SK-N-MC (cell line): ENCODE data around the gene TAF4.
"Not testable (repeated sequence)": the region's sequence is repeated elsewhere in the genome, so short reads cannot be mapped to it uniquely, and the experiment has no call there.

Source experiments
- DNase-seq: peaks from one replicate; pipeline ENCODE4 v3.0.0-alpha.2; 2011; ENCODE audit warnings: low read depth, low spot score
- H3K27ac ChIP-seq: fragments of 200-600 bp; sonication (generic); 2 replicates; pipeline ENCODE4 v1.5.1; 2016; ENCODE audit warnings: mixed run types
- H3K36me3 ChIP-seq: fragments of 200-600 bp; sonication (generic); 2 replicates; pipeline ENCODE4 v1.6.1; 2017; ENCODE audit warnings: antibody characterized with exemption, low read length, mixed read lengths; ENCODE audit not compliant: insufficient read depth
- H3K4me3 ChIP-seq: fragments of 200-600 bp; sonication (generic); 2 replicates; pipeline ENCODE4 v1.5.1; 2016
- H3K9ac ChIP-seq: fragments of 200-600 bp; sonication (generic); 2 replicates; pipeline ENCODE4 v1.8.0; 2017; ENCODE audit warnings: mixed run types, mixed read lengths; ENCODE audit not compliant: insufficient read length
- H3K9me3 ChIP-seq: fragments of 200-600 bp; sonication (generic); 2 replicates; pipeline ENCODE4 v1.6.1; 2017; ENCODE audit warnings: low read depth, mild to moderate bottlenecking, antibody characterized with exemption, low read length, moderate library complexity, mixed read lengths
- EZH2 ChIP-seq: fragments of 200-600 bp; sonication (generic); IDR thresholded peaks from one replicate; pipeline ENCODE4 v1.6.1; 2017; ENCODE audit warnings: antibody characterized with exemption
- FOXP2 ChIP-seq: optimal IDR thresholded peaks from 2 replicates; pipeline ENCODE3; 2011; ENCODE audit warnings: mild to moderate bottlenecking, moderate library complexity; ENCODE audit not compliant: insufficient read depth; ENCODE audit errors: extremely low read length, control extremely low read depth
- POLR2AphosphoS5 ChIP-seq: IDR thresholded peaks from 2 replicates; pipeline ENCODE4 v1.6.1; 2012; ENCODE audit warnings: mild to moderate bottlenecking, low read depth, low read length, borderline replicate concordance

TAF4 gene

GRCh38 chr20:61975407-61976129 is 90.1 kb downstream of the TAF4 start:
- DNase-seq, result no peak
- H3K4me3 ChIP-seq, result no peak overlapping the region
- H3K9me3 ChIP-seq, result no peaks in the 10 kb centered on the region
- H3K9ac ChIP-seq, result no peak overlapping the region
- TF ChIP-seq FOXP2 (no peak), EZH2 (no peak), POLR2AphosphoS5 (no peak)
- peaks cover 24% of the 10 kb centered on the region; the same call in 1 of the 2 replicates for H3K36me3 ChIP-seq
- no peak overlapping the region for H3K27ac ChIP-seq

GRCh38 chr20:61974357-61974665 is 91.4 kb downstream of the TAF4 start:
- no peak overlapping the region for H3K27ac ChIP-seq
- H3K9me3 ChIP-seq, result no peaks in the 10 kb centered on the region
- no peak for TF ChIP-seq POLR2AphosphoS5
- TF ChIP-seq EZH2, result no peak
- TF ChIP-seq FOXP2, result no peak
- no peak overlapping the region for H3K4me3 ChIP-seq
- H3K9ac ChIP-seq, result no peak overlapping the region
- peaks cover 24% of the 10 kb centered on the region; the same call in 1 of the 2 replicates for H3K36me3 ChIP-seq
- DNase-seq, result no peak

- Histone ChIP-seq H3K9ac (no peak overlapping the region), H3K9me3 (no peaks in the 10 kb centered on the region), H3K4me3 (no peak overlapping the region), H3K27ac (no peak overlapping the region), H3K36me3 (peaks cover 24% of the 10 kb centered on the region; the same call in 1 of the 2 replicates)
- TF ChIP-seq FOXP2 (no peak), POLR2AphosphoS5 (no peak), EZH2 (no peak)
- DNase-seq, result no peak
Measured at GRCh38 chr20:61973515-61974356, 91.9 kb downstream of the TAF4 start.

DNA sequence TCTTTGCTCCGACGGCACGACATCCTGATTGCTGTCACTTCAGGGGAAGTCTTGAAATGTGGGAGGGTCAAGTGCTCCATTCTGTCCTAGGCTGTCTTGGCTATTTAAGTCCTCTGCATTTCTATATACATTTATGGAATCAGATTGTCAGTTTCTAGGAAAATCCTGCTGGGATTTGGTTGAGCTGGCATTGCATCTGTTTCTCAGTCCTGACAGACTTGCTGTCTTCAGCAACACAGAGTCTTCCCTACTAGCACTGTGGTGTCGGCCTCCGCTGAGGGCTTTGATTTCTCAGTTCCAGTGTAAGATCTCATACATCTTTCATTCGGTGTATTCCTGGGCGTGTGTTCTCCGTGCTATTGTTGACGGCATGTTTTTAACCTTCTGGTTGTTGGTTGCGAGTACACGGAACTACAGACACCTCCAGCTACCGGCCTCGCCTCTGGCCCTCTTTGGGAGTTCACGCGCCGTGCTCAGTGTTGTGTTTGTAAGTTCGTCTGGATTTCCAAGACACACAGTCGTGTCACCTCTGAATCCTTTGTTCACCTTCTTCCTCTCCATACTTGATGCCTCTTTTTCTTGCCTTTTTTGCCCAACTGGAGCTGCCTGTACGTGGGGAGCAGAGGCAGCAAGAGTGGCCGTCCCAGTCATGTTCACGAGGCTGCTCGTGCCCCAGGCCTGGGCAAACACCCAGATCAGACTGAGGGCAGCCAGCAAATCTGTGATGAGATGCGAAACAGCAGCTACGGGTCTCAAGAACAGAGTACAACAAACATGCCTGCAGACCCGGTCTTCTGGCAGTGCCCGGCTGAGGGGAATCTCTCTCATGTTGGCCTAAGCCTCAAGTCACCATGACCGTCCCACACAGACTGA is 92.8 kb downstream of the TAF4 start:
- TF ChIP-seq FOXP2 (no peak), POLR2AphosphoS5 (no peak), EZH2 (no peak)
- Histone ChIP-seq H3K4me3 (no peak overlapping the region), H3K27ac (no peak overlapping the region), H3K9ac (no peak overlapping the region), H3K36me3 (peaks cover 24% of the 10 kb centered on the region; the same call in 1 of the 2 replicates), H3K9me3 (no peaks in the 10 kb centered on the region)
- DNase-seq, result no peak

- not testable (repeated sequence) for H3K9ac ChIP-seq, H3K4me3 ChIP-seq, H3K27ac ChIP-seq, DNase-seq, H3K9me3 ChIP-seq
- peaks cover 24% of the 10 kb centered on the region; the same call in 1 of the 2 replicates for H3K36me3 ChIP-seq
Measured at GRCh38 chr20:61971595-61971994, 94.1 kb downstream of the TAF4 start.

DNA sequence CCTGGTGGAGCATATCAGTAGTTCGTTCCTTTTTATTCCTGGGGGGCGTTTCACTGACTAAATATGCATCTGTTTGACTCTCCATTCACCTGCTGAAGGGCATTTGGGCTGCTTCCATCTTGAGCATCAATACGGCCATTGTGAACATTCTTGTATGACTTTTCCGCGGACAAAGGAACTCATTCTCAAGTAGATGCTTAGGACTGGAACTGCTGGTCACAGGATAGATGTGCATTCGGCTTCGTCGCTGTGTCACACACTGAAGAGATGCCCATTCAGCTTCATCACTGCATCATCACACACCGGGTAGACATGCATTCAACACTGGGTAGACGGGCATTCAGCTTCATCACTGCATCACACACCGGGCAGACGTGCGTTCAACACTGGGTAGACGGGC is 95.3 kb downstream of the TAF4 start:
- Histone ChIP-seq H3K4me3 (no peak overlapping the region), H3K36me3 (peaks cover 24% of the 10 kb centered on the region; the same call in 1 of the 2 replicates), H3K9ac (no peak overlapping the region), H3K27ac (no peak overlapping the region), H3K9me3 (no peaks in the 10 kb centered on the region)
- TF ChIP-seq FOXP2 (no peak), POLR2AphosphoS5 (no peak), EZH2 (no peak)
- DNase-seq, result no peak

DNA sequence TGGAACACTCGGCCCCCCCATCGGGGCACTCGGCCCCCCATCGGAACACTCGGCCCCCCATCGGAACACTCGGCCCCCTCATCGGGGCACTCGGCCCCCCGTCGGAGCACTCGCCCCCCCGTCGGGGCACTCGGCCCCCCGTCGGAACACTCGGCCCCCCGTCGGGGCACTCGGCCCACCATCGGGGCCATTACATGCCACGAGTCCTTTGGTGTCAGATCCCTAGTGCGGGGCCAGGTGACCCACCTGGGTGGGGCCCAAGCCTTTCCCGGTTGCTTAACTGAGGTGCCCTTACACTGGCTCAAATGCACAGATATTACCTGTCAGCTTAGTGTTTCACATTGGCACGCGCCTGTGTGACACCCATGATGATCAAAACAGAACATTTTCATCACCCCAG is 95.9 kb downstream of the TAF4 start:
- Histone ChIP-seq H3K4me3 (no peak overlapping the region), H3K9me3 (no peaks in the 10 kb centered on the region), H3K36me3 (peaks cover 24% of the 10 kb centered on the region; the same call in 1 of the 2 replicates), H3K9ac (no peak overlapping the region), H3K27ac (no peak overlapping the region)
- TF ChIP-seq POLR2AphosphoS5 (no peak), FOXP2 (no peak), EZH2 (no peak)
- no peak for DNase-seq

DNA sequence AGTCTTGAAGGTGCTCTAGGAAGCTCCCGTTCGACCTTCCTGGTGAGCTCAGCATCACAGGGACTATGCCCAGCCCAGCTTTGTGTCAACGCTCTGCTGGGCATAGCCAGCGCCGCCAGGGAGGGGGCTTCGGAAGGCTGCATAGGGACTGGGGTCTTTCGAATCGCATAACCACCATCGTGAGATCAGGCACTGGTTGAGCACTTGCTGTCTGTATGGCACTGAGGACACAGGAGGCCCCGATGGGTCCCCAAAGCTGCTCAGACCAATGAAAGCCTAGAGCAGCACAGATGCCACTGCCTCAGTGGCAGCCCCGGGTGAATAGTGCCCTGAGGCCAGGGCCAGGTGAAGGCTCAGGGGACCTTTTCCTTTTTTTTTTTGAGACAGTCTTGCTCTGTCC is 96.7 kb downstream of the TAF4 start:
- DNase-seq, result no peak
- H3K27ac ChIP-seq, result no peak overlapping the region
- no peaks in the 10 kb centered on the region for H3K9me3 ChIP-seq
- TF ChIP-seq EZH2 (no peak), FOXP2 (no peak), POLR2AphosphoS5 (no peak)
- peaks cover 18% of the 10 kb centered on the region; the same call in 1 of the 2 replicates for H3K36me3 ChIP-seq
- H3K4me3 ChIP-seq, result no peak overlapping the region
- H3K9ac ChIP-seq, result no peak overlapping the region
